GM10266 (cell line): Measurements from ENCODE around the gene KCND2.

ENCODE experiments used
- DNase-seq: peaks from one replicate; pipeline ENCODE4 v3.0.0; 2012; ENCODE audit errors: extremely low spot score
- CTCF ChIP-seq: IDR thresholded peaks from 2 replicates; pipeline ENCODE4 v1.5.1; 2012; ENCODE audit warnings: mild to moderate bottlenecking, low read depth; ENCODE audit not compliant: control insufficient read depth, insufficient read depth; ENCODE audit errors: missing control alignments

The KCND2 gene

GRCh38 chr7:120276720-120277119, 3.7 kb downstream of the KCND2 start:
- no peak for TF ChIP-seq CTCF
- no peak for DNase-seq

GRCh38 chr7:120278773-120279172, 5.8 kb downstream of the KCND2 start:
- DNase-seq, result no peak
- no peak for TF ChIP-seq CTCF

DNA sequence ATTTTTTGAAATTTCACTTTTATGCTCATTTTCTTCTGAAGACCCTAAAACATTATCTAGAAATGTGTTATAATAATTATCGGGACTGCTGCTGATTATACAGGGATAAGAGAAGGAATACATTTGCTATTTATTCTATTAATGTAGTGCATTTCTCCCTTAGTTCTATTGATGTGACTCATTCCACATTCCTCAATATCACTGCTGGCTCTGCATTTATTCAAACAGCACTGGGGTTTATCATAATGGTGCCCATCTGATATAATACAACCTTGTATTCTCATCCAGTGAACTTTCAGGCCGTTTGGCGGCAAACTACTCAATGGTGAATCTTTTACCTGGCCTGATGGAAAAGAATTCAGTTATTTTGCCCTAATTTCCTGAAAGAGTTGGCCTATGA, 7.8 kb downstream of the KCND2 start:
- TF ChIP-seq CTCF, result no peak
- DNase-seq, result no peak

DNA sequence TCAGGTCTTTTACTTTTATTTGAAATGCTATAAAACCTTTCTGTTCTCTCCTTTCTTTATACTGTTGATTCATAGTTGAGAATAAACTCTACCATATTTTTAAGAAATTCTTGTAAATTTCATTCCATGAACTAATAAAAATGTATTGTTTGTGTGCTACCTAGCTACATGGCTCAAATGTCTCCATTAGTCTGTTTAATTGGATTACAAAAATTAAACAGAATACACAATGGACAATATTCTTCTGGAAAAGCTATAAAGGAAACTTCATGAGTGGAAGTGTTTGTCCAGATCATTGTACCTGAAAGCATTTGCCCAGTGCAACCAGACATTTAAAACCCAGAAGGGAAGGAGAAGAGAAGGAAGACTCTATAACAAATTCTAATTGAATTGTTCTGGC, 20.1 kb downstream of the KCND2 start:
- no peak for TF ChIP-seq CTCF
- DNase-seq, result no peak

DNA sequence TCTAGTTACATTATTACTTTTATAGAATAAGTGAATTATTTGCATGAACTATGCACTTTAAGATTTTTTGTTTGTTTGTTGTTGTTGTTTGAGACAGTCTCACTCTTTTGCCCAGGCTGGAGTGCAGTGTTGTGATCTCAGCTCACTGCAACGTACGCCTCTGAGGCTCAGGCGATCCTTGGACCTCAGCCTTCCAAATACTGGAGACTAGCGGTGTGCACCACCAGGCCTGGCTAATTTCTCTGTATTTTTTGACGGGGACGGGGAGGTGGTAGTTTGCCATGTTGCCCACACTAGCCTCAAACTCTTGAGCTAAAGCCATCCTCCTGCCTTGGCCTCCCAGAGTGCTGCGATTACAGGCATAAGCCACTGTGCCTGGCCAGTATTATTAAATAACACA, 29.2 kb downstream of the KCND2 start:
- DNase-seq, result no peak

GRCh38 chr7:120303105-120303504, 30.1 kb downstream of the KCND2 start:
- TF ChIP-seq CTCF, result no peak
- no peak for DNase-seq

More for the DNA sequence above, 29.2 kb downstream of the KCND2 start:
- no peak for TF ChIP-seq CTCF

- DNase-seq, result no peak
- TF ChIP-seq CTCF, result no peak
Observed at GRCh38 chr7:120304674-120305073, 31.7 kb downstream of the KCND2 start.
